HPDE6-E6E7 (cell line): ENCODE data around the gene TSPOAP1.
A peak's percentile ranks its signal among the peaks of the same experiment; 100 is the strongest.

Experiments used
- DNase-seq: peaks from one replicate; pipeline ENCODE4 v3.0.0; 2011; ENCODE audit warnings: missing footprints; ENCODE audit errors: extremely low spot score

TSPOAP1 gene

GRCh38 chr17:58328195-58329034, at the start of gene TSPOAP1:
TSPOAP1 (minus strand) TSS chr17:58328795; CDS start chr17:58327920, 875 bp downstream.
- DNase-seq, result no peak

GRCh38 chr17:58377661-58378060, 49.1 kb upstream of the TSPOAP1 start:
- no peak for DNase-seq

GRCh38 chr17:58377093-58377601, 48.6 kb upstream of the TSPOAP1 start:
- DNase-seq, result peak; percentile 67

GRCh38 chr17:58376472-58377000, 47.9 kb upstream of the TSPOAP1 start:
- no peak for DNase-seq

- DNase-seq, result no peak
Observed at GRCh38 chr17:58375811-58376210, 47.2 kb upstream of the TSPOAP1 start.

- no peak for DNase-seq
Observed at GRCh38 chr17:58375256-58375655, 46.7 kb upstream of the TSPOAP1 start.

GRCh38 chr17:58373923-58374322, 45.3 kb upstream of the TSPOAP1 start:
- DNase-seq, result no peak

- DNase-seq, result no peak
Observed at GRCh38 chr17:58373003-58373402, 44.4 kb upstream of the TSPOAP1 start.

- no peak for DNase-seq
Observed at GRCh38 chr17:58371300-58371950, 42.8 kb upstream of the TSPOAP1 start.

- DNase-seq, result no peak
Observed at GRCh38 chr17:58370716-58371115, 42.1 kb upstream of the TSPOAP1 start.

GRCh38 chr17:58370309-58370708, 41.7 kb upstream of the TSPOAP1 start:
- DNase-seq, result no peak

GRCh38 chr17:58369214-58370031, 40.8 kb upstream of the TSPOAP1 start:
- DNase-seq, result no peak

- DNase-seq, result no peak
Observed at GRCh38 chr17:58368860-58369213, 40.2 kb upstream of the TSPOAP1 start.

- DNase-seq, result no peak
Observed at GRCh38 chr17:58367461-58367860, 38.9 kb upstream of the TSPOAP1 start.

GRCh38 chr17:58365980-58366595, 37.5 kb upstream of the TSPOAP1 start:
- no peak for DNase-seq

- DNase-seq, result no peak
Observed at GRCh38 chr17:58365185-58365979, 36.8 kb upstream of the TSPOAP1 start.

- peak; percentile 83 for DNase-seq
Observed at GRCh38 chr17:58364270-58364942, 35.8 kb upstream of the TSPOAP1 start.

- no peak for DNase-seq
Observed at GRCh38 chr17:58363457-58364185, 35.0 kb upstream of the TSPOAP1 start.

- DNase-seq, result no peak
Observed at GRCh38 chr17:58362368-58363014, 33.9 kb upstream of the TSPOAP1 start.
